CD14-positive monocyte (primary cell): ENCODE measurements around the gene CD93. TPM values are rescaled to one million over a fixed set of nuclear protein-coding genes. Genes with fewer than 3 reads are reported as not detected.

Experiments
- DNase-seq, 3 donors: peaks; one replicate each; pipeline ENCODE4 v3.0.0-alpha.2; 2011 to 2022
- H2AFZ ChIP-seq: 2 replicates; pipeline ENCODE4 v1.6.0; 2012; ENCODE audit warnings: mild to moderate bottlenecking, low read depth, low read length, inconsistent platforms; ENCODE audit not compliant: insufficient read depth, poor library complexity, severe bottlenecking
- H3K27ac ChIP-seq, 2 donors: 1 replicate in 1 of 2; 2 replicates in 1 of 2; pipeline ENCODE4 v1.5.1; 2012 to 2013; ENCODE audit warnings: low read length in 2 of 2, control low read depth in 1 of 2, inconsistent platforms in 1 of 2, low read depth in 1 of 2, mild to moderate bottlenecking in 1 of 2
- H3K27me3 ChIP-seq, 2 donors: one replicate each; pipeline versions ENCODE4 v1.6.0 to v1.6.1; 2011 to 2013; ENCODE audit warnings: low read length in 2 of 2; ENCODE audit not compliant: control insufficient read depth in 2 of 2, insufficient read depth in 2 of 2
- H3K36me3 ChIP-seq, 2 donors: replicated peaks in 1 of 2; 1 replicate in 1 of 2; 2 replicates in 1 of 2; pipeline versions ENCODE4 v1.5.1 to v1.6.1; 2012 to 2013; ENCODE audit warnings: low read length in 2 of 2, control low read depth in 1 of 2, inconsistent platforms in 1 of 2, mild to moderate bottlenecking in 1 of 2; ENCODE audit not compliant: insufficient read depth in 2 of 2, control insufficient read depth in 1 of 2
- H3K4me1 ChIP-seq, 2 donors: 1 replicate in 1 of 2; 2 replicates in 1 of 2; pipeline versions ENCODE4 v1.5.1 to v1.6.1; 2012 to 2013; ENCODE audit warnings: low read length in 2 of 2, control low read depth in 1 of 2, inconsistent platforms in 1 of 2, mild to moderate bottlenecking in 1 of 2, moderate library complexity in 1 of 2; ENCODE audit not compliant: insufficient read depth in 2 of 2, control insufficient read depth in 1 of 2
- H3K4me2 ChIP-seq: replicated peaks from 2 replicates; pipeline ENCODE3; 2012; ENCODE audit warnings: low read length, moderate library complexity, mild to moderate bottlenecking; ENCODE audit not compliant: poor library complexity, severe bottlenecking; ENCODE audit errors: extremely low read depth
- H3K4me3 ChIP-seq, 3 experiments: fragments of 200-600 bp in 1 of 3; sonication (generic) in 1 of 3; replicated peaks in 1 of 3; 1 replicate in 2 of 3; 2 replicates in 1 of 3; pipeline ENCODE4 v1.5.1; 2011 to 2013; ENCODE audit warnings: low read length in 3 of 3, mild to moderate bottlenecking in 3 of 3, control low read depth in 2 of 3, low read depth in 2 of 3, inconsistent platforms in 1 of 3, moderate library complexity in 1 of 3
- H3K79me2 ChIP-seq: 2 replicates; pipeline ENCODE4 v1.6.0; 2012; ENCODE audit warnings: mild to moderate bottlenecking, control low read depth, inconsistent platforms, low read length, moderate library complexity; ENCODE audit not compliant: insufficient read depth
- H3K9ac ChIP-seq: 2 replicates; pipeline ENCODE4 v1.6.0; 2017; ENCODE audit warnings: low read length, mild to moderate bottlenecking; ENCODE audit not compliant: insufficient read depth, poor library complexity, severe bottlenecking
- H3K9me3 ChIP-seq, 2 donors: replicated peaks in 1 of 2; 1 replicate in 1 of 2; 2 replicates in 1 of 2; pipeline versions ENCODE4 v1.5.1 to v1.6.1; 2012 to 2013; ENCODE audit warnings: low read length in 2 of 2, control low read depth in 1 of 2; ENCODE audit not compliant: control insufficient read depth in 1 of 2, insufficient read depth in 1 of 2
- H4K20me1 ChIP-seq: 2 replicates; pipeline ENCODE4 v1.6.0; 2012; ENCODE audit warnings: mild to moderate bottlenecking, low read length, control low read depth, moderate library complexity; ENCODE audit not compliant: insufficient read depth
- H3K27ac Mint-ChIP-seq, 7 donors: one replicate each; pipeline ENCODE4 v1.8.0; 2020; ENCODE audit warnings: mild to moderate bottlenecking in 7 of 7, mixed read lengths in 7 of 7, moderate library complexity in 6 of 7, inconsistent platforms in 2 of 7
- H3K27me3 Mint-ChIP-seq, 3 donors: one replicate each; pipeline ENCODE4 v1.8.0; 2021 to 2022; ENCODE audit warnings: low read depth in 3 of 3, mild to moderate bottlenecking in 3 of 3, mixed read lengths in 3 of 3, moderate library complexity in 3 of 3, inconsistent platforms in 1 of 3
- H3K36me3 Mint-ChIP-seq, 2 donors: one replicate each; pipeline ENCODE4 v1.8.0; 2020; ENCODE audit warnings: mixed read lengths in 2 of 2, inconsistent platforms in 1 of 2, mild to moderate bottlenecking in 1 of 2
- H3K4me1 Mint-ChIP-seq: one replicate; pipeline ENCODE4 v1.8.0; 2020; ENCODE audit warnings: mild to moderate bottlenecking, mixed read lengths
- H3K4me3 Mint-ChIP-seq, 2 donors: one replicate each; pipeline ENCODE4 v1.8.0; 2020; ENCODE audit warnings: mild to moderate bottlenecking in 2 of 2, mixed read lengths in 2 of 2, moderate library complexity in 1 of 2
- H3K9me3 Mint-ChIP-seq, 7 donors: one replicate each; pipeline ENCODE4 v1.8.0; 2020 to 2022; ENCODE audit warnings: mixed read lengths in 7 of 7, mild to moderate bottlenecking in 6 of 7, moderate library complexity in 6 of 7, inconsistent platforms in 2 of 7
- CTCF ChIP-seq: fragments of 200-600 bp; IDR thresholded peaks from one replicate; pipeline ENCODE4 v1.8.0; 2022; ENCODE audit warnings: antibody characterized with exemption, mild to moderate bottlenecking
- WGBS: methylation state at CpG from one replicate; pipeline ENCODE4 v1.1.5; 2013; ENCODE audit warnings: missing lambda C conversion rate; ENCODE audit not compliant: insufficient coverage; 5-methylcytosine and 5-hydroxymethylcytosine counted together
- intact Hi-C, 2 donors: fragments of 100-400 bp; cut with micrococcal nuclease; formaldehyde crosslinking; loops; one replicate each; pipeline versions ENCODE4 v1.15.0 to v1.15.1; 2023
- polyA plus RNA-seq, 3 donors: library from polyadenylated mRNA; depleted of rRNA in 1 of 3; unstranded in 2 of 3; stranded (reverse) in 1 of 3; fragments of 300-500 nt in 2 of 3; fragments of >200 nt in 1 of 3; fragmentation: Illumina TruSeq in 2 of 3; gene quantifications; 1 replicate in 2 of 3; 2 replicates in 1 of 3; pipeline ENCODE4 v1.2.3, GENCODE V29; 2012 to 2021

CD93 gene
- polyA plus RNA-seq, 3 donors, result 26.0 to 170 (median 48.9) TPM

- Histone ChIP-seq H3K4me2 (no peak overlapping the region), H3K9ac (no peak overlapping the region), H3K9me3 (no peaks in the 10 kb centered on the region), H3K27ac (no peak overlapping the region), H3K79me2 (no peaks in the 10 kb centered on the region), H3K36me3 (no peaks in the 10 kb centered on the region), H3K4me3 (no peak overlapping the region), H2AFZ (peak overlapping the region; percentile 33), H3K27me3 (peaks cover 10 to 30% of the 10 kb centered on the region in 2 donors), H4K20me1 (no peaks in the 10 kb centered on the region), H3K4me1 (peaks cover 23 to 44% of the 10 kb centered on the region in 2 donors)
- no peak overlapping the region for H3K4me3 Mint-ChIP-seq
- no peak overlapping the region for H3K27ac Mint-ChIP-seq
- H3K9me3 Mint-ChIP-seq, result peaks cover 3 to 9% (median 6%) of the 10 kb centered on the region in 7 donors
- peaks cover 0 to 5% of the 10 kb centered on the region in 2 donors for H3K36me3 Mint-ChIP-seq
- WGBS, result 72% methylated on average over 6 of the region's 6 CpGs
- intact Hi-C loops, result loop anchor here in 1 of 2 donors (5.0 kb wide), 1 partner anchor 300 kb away; no protein-coding TSS in a partner anchor
- TF ChIP-seq CTCF, result no peak
- peaks cover 44% of the 10 kb centered on the region for H3K4me1 Mint-ChIP-seq
- DNase-seq, result no peak
- peaks cover 29 to 39% (median 29%) of the 10 kb centered on the region in 3 donors for H3K27me3 Mint-ChIP-seq
These were observed 53.9 kb downstream of the CD93 start for GRCh38 chr20:23032056-23032749.

- peaks cover 21 to 30% (median 21%) of the 10 kb centered on the region in 3 donors for H3K27me3 Mint-ChIP-seq
- Histone ChIP-seq H3K36me3 (no peaks in the 10 kb centered on the region), H3K9me3 (no peaks in the 10 kb centered on the region), H3K9ac (no peak overlapping the region), H3K79me2 (no peaks in the 10 kb centered on the region), H3K4me3 (no peak overlapping the region), H3K4me1 (peaks cover 32 to 53% of the 10 kb centered on the region in 2 donors), H4K20me1 (no peaks in the 10 kb centered on the region), H3K27me3 (peaks cover 3 to 21% of the 10 kb centered on the region in 2 donors), H3K4me2 (no peak overlapping the region), H3K27ac (no peak overlapping the region), H2AFZ (no peak overlapping the region)
- 88% methylated on average over 3 of the region's 6 CpGs for WGBS
- H3K4me3 Mint-ChIP-seq, result no peak overlapping the region
- no peak overlapping the region for H3K27ac Mint-ChIP-seq
- H3K36me3 Mint-ChIP-seq, result peaks cover 0 to 5% of the 10 kb centered on the region in 2 donors
- intact Hi-C loops, result loop anchor here in 1 of 2 donors (5.0 kb wide), 1 partner anchor 301 kb away; no protein-coding TSS in a partner anchor
- no peak for TF ChIP-seq CTCF
- H3K4me1 Mint-ChIP-seq, result peaks cover 51% of the 10 kb centered on the region
- no peak for DNase-seq
- peaks cover 3 to 9% (median 6%) of the 10 kb centered on the region in 7 donors for H3K9me3 Mint-ChIP-seq
These were observed 54.8 kb downstream of the CD93 start for GRCh38 chr20:23031346-23031745.

Other genes with a start within 250 kb of the CD93 start
- not detected for gene SSTR4, start 51.0 kb downstream of the CD93 start, polyA plus RNA-seq
- gene THBD, start 36.7 kb downstream of the CD93 start, polyA plus RNA-seq, result 100 to 1,000 TPM in 1 of 3 donors, 10 to 100 TPM in 1, 1 to 10 TPM in 1; 7.4 to 194 (median 30.2) TPM